Adrenal gland (tissue), 12 donors: Measurements from ENCODE around the gene PANK1. TPM values are rescaled to one million over a fixed set of nuclear protein-coding genes. Genes with fewer than 3 reads are reported as not detected.

ENCODE experiments used
- DNase-seq, 7 donors: peaks; one replicate each; pipeline ENCODE4 v3.0.0-alpha.2; 2019 to 2020
- H3K27ac ChIP-seq, 5 donors: fragments of 200-600 bp; sonication (generic) in 4 of 5; 1 replicate in 3 of 5; 2 replicates in 2 of 5; pipeline versions ENCODE4 v1.5.1 to v1.8.0; 2016 to 2020; ENCODE audit warnings: mild to moderate bottlenecking in 1 of 5
- H3K27me3 ChIP-seq: fragments of 200-600 bp; 2 replicates; pipeline ENCODE4 v1.8.0; 2021
- H3K36me3 ChIP-seq, 2 donors: fragments of 200-600 bp; replicated peaks in 1 of 2; 1 replicate in 1 of 2; 2 replicates in 1 of 2; pipeline versions ENCODE4 v1.5.1 to v1.8.0; 2018 to 2022
- H3K4me1 ChIP-seq, 2 donors: fragments of 200-600 bp; replicated peaks in 1 of 2; 1 replicate in 1 of 2; 2 replicates in 1 of 2; pipeline versions ENCODE4 v1.5.1 to v1.8.0; 2018 to 2021
- H3K4me3 ChIP-seq, 4 donors: fragments of 200-600 bp; sonication (generic) in 3 of 4; one replicate each; pipeline ENCODE4 v1.5.1; 2016 to 2018
- H3K9me3 ChIP-seq, 3 donors: fragments of 200-600 bp; sonication (generic) in 1 of 3; replicated peaks in 1 of 3; 1 replicate in 2 of 3; 2 replicates in 1 of 3; pipeline versions ENCODE4 v1.5.1 to v1.8.0; 2016 to 2021
- CTCF ChIP-seq, 6 experiments: fragments of 450-650 bp in 4 of 6; fragments of 200-600 bp in 2 of 6; sonication (generic) in 1 of 6; IDR thresholded peaks; 1 replicate in 5 of 6; 2 replicates in 1 of 6; pipeline versions ENCODE4 v1.5.1 to v1.8.0; 2016 to 2021; ENCODE audit warnings: antibody characterized with exemption in 6 of 6, mild to moderate bottlenecking in 2 of 6, moderate library complexity in 1 of 6
- POLR2A ChIP-seq, 2 donors: fragments of 450-650 bp; IDR thresholded peaks; one replicate each; pipeline ENCODE4 v1.6.1; 2017; ENCODE audit warnings: antibody characterized with exemption in 2 of 2, mild to moderate bottlenecking in 2 of 2, moderate library complexity in 1 of 2
- whole genome bisulfite sequencing, 4 donors: extraction: QIAGEN DNeasy Blood & Tissue Kit in 2 of 4; methylation state at CpG; one replicate each; pipeline versions ENCODE4 v1.1.5 to v1.1.7; 2013 to 2017; 5-methylcytosine and 5-hydroxymethylcytosine counted together
- intact Hi-C, 2 donors: fragments of 100-400 bp; cut with DNase I; formaldehyde crosslinking; loops; one replicate each; pipeline versions ENCODE4 v1.14.1 to v1.15.0; 2022 to 2023
- polyA plus RNA-seq, 3 donors: library from polyadenylated mRNA; stranded (reverse); fragments of 200-250 nt in 2 of 3; fragments of 350-450 nt in 1 of 3; fragmentation: Illumina TruSeq in 1 of 3; extraction: RNeasy Lipid Tissue Mini Kit (QIAGEN cat#74804) in 1 of 3; gene quantifications; one replicate each; pipeline ENCODE4 v1.2.3, GENCODE V29; 2013 to 2014
- total RNA-seq, 9 donors: library from RNA; depleted of rRNA in 4 of 9; stranded (reverse); fragments of >200 nt in 4 of 9; fragments of 120-200 nt in 1 of 9; fragmentation: NEBNext Ultra II Directional in 1 of 9; extraction: Animal tissue kit (Norgen Biotek cat#: 25700) in 1 of 9; gene quantifications; one replicate each; pipeline versions ENCODE4 v1.1.0 to v1.2.4, GENCODE V29; 2013 to 2023
- donor health status: healthy with polysubstance abuse.
- donor health status: Bipolar disorder and iron deficiency.
- donor health status: DM: yes; HTN: yes; CAD: no.
- donor health status: DM: no; HTN: no; CAD: no.
- donor health status: DM: no; HTN: no; CAD: no.
- donor health status: DM: yes; HTN: yes; CAD: no.

The PANK1 gene
- total and polyA plus RNA-seq, 12 donors, result 1.1 to 21.3 (median 8.5) TPM

GRCh38 chr10:89679986-89680385, 34.9 kb upstream of the PANK1 start:
- WGBS, 4 donors, result 79 to 91% (median 83%) methylated on average over 3 of the region's 3 CpGs
- Histone ChIP-seq H3K27ac (no peak overlapping the region), H3K27me3 (no peaks in the 10 kb centered on the region), H3K4me1 (no peaks in the 10 kb centered on the region), H3K4me3 (no peak overlapping the region), H3K36me3 (no peaks in the 10 kb centered on the region), H3K9me3 (no peaks in the 10 kb centered on the region)
- TF ChIP-seq CTCF (IDR thresholded peaks at IDR 0.05), result no peak
- no peak for TF ChIP-seq POLR2A (IDR thresholded peaks at IDR 0.05)
- intact Hi-C loops, result no loop called here
- no peak for DNase-seq

- Histone ChIP-seq H3K9me3 (no peaks in the 10 kb centered on the region), H3K4me3 (no peak overlapping the region), H3K27ac (no peak overlapping the region), H3K36me3 (no peaks in the 10 kb centered on the region), H3K27me3 (no peaks in the 10 kb centered on the region), H3K4me1 (no peaks in the 10 kb centered on the region)
- intact Hi-C loops, result no loop called here
- no peak for DNase-seq
- no peak for TF ChIP-seq POLR2A (IDR thresholded peaks at IDR 0.05)
These were observed 32.3 kb upstream of the PANK1 start for GRCh38 chr10:89677341-89677740.

GRCh38 chr10:89670926-89671325, 25.9 kb upstream of the PANK1 start:
- H3K4me3 ChIP-seq, result no peak overlapping the region
- no peak for DNase-seq
- no peaks in the 10 kb centered on the region for H3K36me3 ChIP-seq
- intact Hi-C loops, result no loop called here
- H3K27me3 ChIP-seq, result no peaks in the 10 kb centered on the region
- no peak for TF ChIP-seq CTCF (IDR thresholded peaks at IDR 0.05)
- TF ChIP-seq POLR2A (IDR thresholded peaks at IDR 0.05), result no peak
- WGBS, 4 donors, result 78 to 91% (median 85%) methylated on average over 1 of the region's 1 CpG
- no peak overlapping the region for H3K27ac ChIP-seq
- no peaks in the 10 kb centered on the region for H3K4me1 ChIP-seq
- no peaks in the 10 kb centered on the region for H3K9me3 ChIP-seq

- TF ChIP-seq POLR2A (IDR thresholded peaks at IDR 0.05) (no peak), CTCF (IDR thresholded peaks at IDR 0.05) (no peak)
These were observed 24.9 kb upstream of the PANK1 start for GRCh38 chr10:89669985-89670384.

GRCh38 chr10:89668386-89669071, 23.5 kb upstream of the PANK1 start:
- Histone ChIP-seq H3K27me3 (no peaks in the 10 kb centered on the region), H3K9me3 (no peaks in the 10 kb centered on the region), H3K4me3 (no peak overlapping the region), H3K4me1 (no peaks in the 10 kb centered on the region), H3K36me3 (no peaks in the 10 kb centered on the region), H3K27ac (no peak overlapping the region)
- DNase-seq, result no peak
- 81 to 94% (median 88%) methylated on average over 2 to 3 of the region's 3 CpGs for WGBS, 4 donors
- TF ChIP-seq CTCF (IDR thresholded peaks at IDR 0.05) (no peak), POLR2A (IDR thresholded peaks at IDR 0.05) (no peak)
- intact Hi-C loops, result no loop called here

More at GRCh38 chr10:89669985-89670384, 24.9 kb upstream of the PANK1 start:
- no peaks in the 10 kb centered on the region for H3K4me1 ChIP-seq
- no peak overlapping the region for H3K27ac ChIP-seq
- no peak overlapping the region for H3K4me3 ChIP-seq
- intact Hi-C loops, result no loop called here
- H3K27me3 ChIP-seq, result no peaks in the 10 kb centered on the region
- DNase-seq, result no peak
- H3K9me3 ChIP-seq, result no peaks in the 10 kb centered on the region
- WGBS, 4 donors, result 87 to 96% (median 91%) methylated on average over 1 of the region's 1 CpG
- no peaks in the 10 kb centered on the region for H3K36me3 ChIP-seq
